Mucosa of descending colon (tissue), 3 donors: ENCODE measurements around the gene PDE6G. TPM values are rescaled to one million over a fixed set of nuclear protein-coding genes. Genes with fewer than 3 reads are reported as not detected.

Experiments
- ATAC-seq: fragments of 200-7000 bp; cut with Tn5 transposase; one replicate; pipeline ENCODE4 v1.9.1; 2020; ENCODE audit warnings: mild to moderate bottlenecking, moderate library complexity
- DNase-seq, 3 donors: peaks; one replicate each; pipeline ENCODE4 v3.0.0-alpha.2; 2020
- H3K36me3 ChIP-seq: fragments of 200-600 bp; one replicate; pipeline ENCODE4 v1.8.0; 2021; ENCODE audit warnings: low read depth, mild to moderate bottlenecking
- H3K4me1 ChIP-seq: fragments of 200-600 bp; one replicate; pipeline ENCODE4 v1.8.0; 2021; ENCODE audit warnings: low read depth, mild to moderate bottlenecking
- H3K4me3 ChIP-seq: fragments of 200-600 bp; one replicate; pipeline ENCODE4 v1.8.0; 2021; ENCODE audit warnings: mild to moderate bottlenecking
- H3K9me3 ChIP-seq: fragments of 200-600 bp; one replicate; pipeline ENCODE4 v1.8.0; 2021; ENCODE audit warnings: mild to moderate bottlenecking
- CTCF ChIP-seq: fragments of 200-600 bp; IDR thresholded peaks from one replicate; pipeline ENCODE4 v1.8.0; 2022; ENCODE audit warnings: antibody characterized with exemption, mild to moderate bottlenecking
- intact Hi-C, 2 donors: fragments of 100-400 bp; cut with DNase I in 1 of 2; cut with micrococcal nuclease in 1 of 2; formaldehyde crosslinking; loops; one replicate each; pipeline versions ENCODE4 v1.11.0 to v1.11.1; 2022; cut with DNase I, micrococcal nuclease
- total RNA-seq, 3 donors: library from RNA; stranded (reverse); fragmentation: NEBNext Ultra II Directional in 2 of 3; extraction: Animal tissue kit (Norgen Biotek cat#: 25700) in 2 of 3; gene quantifications; one replicate each; pipeline versions ENCODE4 v1.2.1 to v1.2.4, GENCODE V29; 2021 to 2023
- donor health status: DM: no; HTN: no; CAD: no; lungs with moderate emphysema.
- donor health status: DM: no; HTN: no; CAD: no.
- donor health status: DM: no; HTN: yes; CAD: no.

PDE6G gene
- total RNA-seq, 3 donors from 2014 or later: 0.39 to 1.2 TPM; not detected in 1

- no peak for DNase-seq
- ATAC-seq: no peak
- H3K4me3 ChIP-seq: no peak overlapping the region
- peaks cover 18% of the 10 kb centered on the region for H3K4me1 ChIP-seq
- H3K9me3 ChIP-seq: no peaks in the 10 kb centered on the region
- no peak for TF ChIP-seq CTCF
- H3K36me3 ChIP-seq: peaks cover 13% of the 10 kb centered on the region
- intact Hi-C loops: no loop called here
Measured at GRCh38 chr17:81685108-81685507, 28.8 kb upstream of the PDE6G start.

GRCh38 chr17:81684442-81684911 is 28.1 kb upstream of the PDE6G start:
- no peak for ATAC-seq
- no peak for TF ChIP-seq CTCF
- intact Hi-C loops: no loop called here
- peaks cover 18% of the 10 kb centered on the region for H3K4me1 ChIP-seq
- DNase-seq: no peak
- H3K4me3 ChIP-seq: peak overlapping the region; percentile 99
- H3K36me3 ChIP-seq: peaks cover 13% of the 10 kb centered on the region
- no peaks in the 10 kb centered on the region for H3K9me3 ChIP-seq

GRCh38 chr17:81683584-81684441 is 27.5 kb upstream of the PDE6G start, which contains the start of the genes ARL16 and HGS:
TSS of gene ARL16 (minus strand) at chr17:81683797. CDS start at chr17:81683753, 44 bp downstream.
TSS of gene HGS (plus strand) at chr17:81684011. CDS start at chr17:81684067, 56 bp downstream.
- intact Hi-C loops: no loop called here
- peak; percentile 98 to 99 (median 99) for DNase-seq
- Histone ChIP-seq H3K4me3 (peak within 1 kb of the TSS; percentile 99), H3K4me1 (peaks cover 18% of the 10 kb centered on the region), H3K9me3 (no peaks in the 10 kb centered on the region), H3K36me3 (peaks cover 13% of the 10 kb centered on the region)
- ATAC-seq: peak; percentile 97
- TF ChIP-seq CTCF: peak; percentile 20

- no peak for TF ChIP-seq CTCF
- Histone ChIP-seq H3K4me1 (peaks cover 18% of the 10 kb centered on the region), H3K4me3 (peak overlapping the region; percentile 99), H3K36me3 (peaks cover 6% of the 10 kb centered on the region), H3K9me3 (no peaks in the 10 kb centered on the region)
- intact Hi-C loops: no loop called here
- ATAC-seq: peak; percentile 27
- DNase-seq: no peak
Measured at GRCh38 chr17:81683208-81683583, 26.9 kb upstream of the PDE6G start.

- intact Hi-C loops: no loop called here
- peaks cover 4% of the 10 kb centered on the region for H3K36me3 ChIP-seq
- H3K4me3 ChIP-seq: peak overlapping the region; percentile 99
- no peaks in the 10 kb centered on the region for H3K9me3 ChIP-seq
- no peak for DNase-seq
- TF ChIP-seq CTCF: no peak
- ATAC-seq: no peak
- peaks cover 18% of the 10 kb centered on the region for H3K4me1 ChIP-seq
Measured at GRCh38 chr17:81682565-81683207, 26.3 kb upstream of the PDE6G start.
